ENCODE measurements around the gene ZNF625. TPM values are rescaled to one million over a fixed set of nuclear protein-coding genes. Genes with fewer than 3 reads are reported as not detected.

ZNF625 gene
- total RNA-seq, 6 experiments from 2014 or later, result 3.4 to 7.7 (median 4.6) TPM

DNA sequence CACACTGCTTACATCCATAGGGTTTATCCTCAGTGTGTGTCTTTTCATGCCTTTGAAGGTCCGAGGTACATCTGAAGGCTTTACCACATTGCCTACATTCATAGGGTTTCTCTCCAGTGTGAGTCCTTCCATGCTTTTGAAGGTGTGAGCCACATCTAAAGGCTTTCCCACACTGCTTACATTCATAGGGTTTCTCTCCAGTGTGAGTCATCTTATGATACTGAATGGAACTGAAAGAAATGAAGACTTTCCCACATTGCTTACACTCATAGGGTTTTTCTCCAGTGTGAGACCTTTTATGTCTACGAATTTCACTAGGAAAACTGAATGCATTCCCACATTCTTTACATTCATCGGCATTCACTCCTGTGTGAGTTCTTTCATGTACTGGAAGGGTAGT is 23.5 kb downstream of the ZNF625 start:
- Mint-ChIP-seq H3K9me3 (peaks cover 79% of the 10 kb centered on the region), H3K36me3 (ENCODE audit: low read depth) (peaks cover 79% of the 10 kb centered on the region), H3K27ac (no peak overlapping the region), H3K4me1 (ENCODE audit: low read depth) (peaks cover 9% of the 10 kb centered on the region), H3K4me3 (no peak overlapping the region), H3K27me3 (ENCODE audit: insufficient read depth) (no peaks in the 10 kb centered on the region; the same call in none of the 2 replicates)
- peak; percentile 26 for DNase-seq
- TF ChIP-seq, protein P1, sequence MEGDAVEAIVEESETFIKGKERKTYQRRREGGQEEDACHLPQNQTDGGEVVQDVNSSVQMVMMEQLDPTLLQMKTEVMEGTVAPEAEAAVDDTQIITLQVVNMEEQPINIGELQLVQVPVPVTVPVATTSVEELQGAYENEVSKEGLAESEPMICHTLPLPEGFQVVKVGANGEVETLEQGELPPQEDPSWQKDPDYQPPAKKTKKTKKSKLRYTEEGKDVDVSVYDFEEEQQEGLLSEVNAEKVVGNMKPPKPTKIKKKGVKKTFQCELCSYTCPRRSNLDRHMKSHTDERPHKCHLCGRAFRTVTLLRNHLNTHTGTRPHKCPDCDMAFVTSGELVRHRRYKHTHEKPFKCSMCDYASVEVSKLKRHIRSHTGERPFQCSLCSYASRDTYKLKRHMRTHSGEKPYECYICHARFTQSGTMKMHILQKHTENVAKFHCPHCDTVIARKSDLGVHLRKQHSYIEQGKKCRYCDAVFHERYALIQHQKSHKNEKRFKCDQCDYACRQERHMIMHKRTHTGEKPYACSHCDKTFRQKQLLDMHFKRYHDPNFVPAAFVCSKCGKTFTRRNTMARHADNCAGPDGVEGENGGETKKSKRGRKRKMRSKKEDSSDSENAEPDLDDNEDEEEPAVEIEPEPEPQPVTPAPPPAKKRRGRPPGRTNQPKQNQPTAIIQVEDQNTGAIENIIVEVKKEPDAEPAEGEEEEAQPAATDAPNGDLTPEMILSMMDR (IDR thresholded peaks at IDR 0.05), result no peak

DNA sequence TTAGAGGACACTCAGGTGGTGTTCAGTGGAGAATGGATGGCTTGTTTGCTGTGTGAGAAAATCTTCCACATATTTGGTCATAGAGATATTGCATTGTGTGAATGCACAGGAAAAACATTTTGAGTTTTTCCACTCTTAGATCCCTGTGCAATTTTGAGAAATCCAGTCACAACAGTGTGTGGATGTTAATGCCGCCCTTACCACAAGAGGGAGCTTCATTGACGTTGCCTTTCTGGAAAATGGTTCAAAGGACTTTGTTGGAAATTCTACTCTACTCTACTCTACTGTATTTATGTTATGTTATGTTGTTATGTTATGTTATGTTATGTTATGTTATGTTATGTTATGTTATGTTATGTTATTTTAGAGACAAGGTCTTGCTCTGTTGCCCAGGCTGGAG is 29.8 kb downstream of the ZNF625 start:
- TF ChIP-seq, protein P1 (IDR thresholded peaks at IDR 0.05), result peak; percentile 76
- Mint-ChIP-seq H3K4me3 (no peak overlapping the region), H3K4me1 (ENCODE audit: low read depth) (no peaks in the 10 kb centered on the region), H3K9me3 (peaks cover 38% of the 10 kb centered on the region), H3K27ac (no peak overlapping the region), H3K36me3 (ENCODE audit: low read depth) (peaks cover 27% of the 10 kb centered on the region), H3K27me3 (ENCODE audit: insufficient read depth) (no peaks in the 10 kb centered on the region; the same call in none of the 2 replicates)
- DNase-seq, result no peak

DNA sequence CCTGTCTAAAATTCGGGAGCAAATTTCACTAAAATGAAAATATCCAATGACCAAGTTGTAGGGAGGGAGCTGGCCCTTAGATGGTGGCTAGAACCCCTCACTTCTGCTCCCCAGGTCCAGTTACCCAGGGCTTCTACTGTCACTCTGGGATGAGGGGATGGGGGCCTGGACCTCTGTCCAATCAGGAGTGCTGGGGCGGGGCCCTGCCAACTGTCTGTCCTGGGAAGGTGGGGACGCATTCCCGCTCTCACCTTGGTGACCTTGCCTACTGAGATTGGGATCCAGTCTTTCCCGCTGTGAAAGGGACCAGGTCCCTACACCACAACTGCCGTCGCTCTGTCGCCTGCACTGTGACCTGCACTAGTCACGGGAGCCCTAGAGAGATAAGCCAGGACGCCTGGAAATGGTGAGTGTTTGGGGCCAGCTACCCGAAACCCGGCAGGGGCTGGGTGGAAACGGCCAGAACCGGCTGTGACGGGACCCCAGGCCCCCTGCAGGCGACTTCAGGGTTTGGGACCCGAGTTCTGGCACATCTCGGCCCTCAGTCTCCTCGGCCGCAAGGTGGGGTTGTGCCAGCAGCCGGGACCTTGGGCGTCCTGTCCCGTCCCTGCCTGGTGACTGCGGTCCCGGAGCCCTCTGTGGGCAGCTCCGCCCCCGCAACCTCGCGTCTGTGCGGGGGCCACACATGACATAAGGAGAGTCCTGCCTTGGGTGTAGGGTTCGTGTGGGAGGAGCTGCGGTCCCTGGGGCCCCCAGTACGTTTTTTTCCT is 39.1 kb downstream of the ZNF625 start:
- Mint-ChIP-seq H3K9me3 (peaks cover 23% of the 10 kb centered on the region), H3K4me3 (no peak overlapping the region), H3K4me1 (ENCODE audit: low read depth) (no peaks in the 10 kb centered on the region; the same call in 1 of the 2 replicates), H3K27ac (no peak overlapping the region), H3K36me3 (ENCODE audit: low read depth) (peaks cover 27% of the 10 kb centered on the region), H3K27me3 (ENCODE audit: insufficient read depth) (no peaks in the 10 kb centered on the region)
- no peak for DNase-seq
- TF ChIP-seq, protein P1 (IDR thresholded peaks at IDR 0.05), result no peak

DNA sequence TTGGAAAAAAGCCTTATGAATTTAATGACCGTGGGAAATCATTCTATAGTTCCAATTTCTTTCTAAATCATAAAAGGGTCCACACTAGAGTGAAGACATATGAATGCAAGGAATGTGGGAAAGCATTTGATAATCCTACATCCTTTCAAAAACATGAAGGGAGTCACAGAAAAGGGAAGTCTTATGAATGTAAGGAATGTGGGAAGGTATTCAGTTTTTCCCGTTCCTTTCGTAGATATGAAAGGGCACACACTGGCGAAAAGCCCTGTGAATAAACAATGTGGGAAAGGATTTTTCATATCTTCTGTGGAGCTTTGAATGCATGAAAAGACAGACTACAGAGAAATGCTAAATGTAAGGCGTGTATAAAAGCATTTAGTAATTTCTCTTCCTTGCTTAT is 43.4 kb downstream of the ZNF625 start:
- H3K4me3 Mint-ChIP-seq, result 0 out of 2 replicates have a peak overlapping the region, but pooled peaks have one; percentile 4
- H3K27me3 Mint-ChIP-seq (ENCODE audit: insufficient read depth), result no peaks in the 10 kb centered on the region

DNA sequence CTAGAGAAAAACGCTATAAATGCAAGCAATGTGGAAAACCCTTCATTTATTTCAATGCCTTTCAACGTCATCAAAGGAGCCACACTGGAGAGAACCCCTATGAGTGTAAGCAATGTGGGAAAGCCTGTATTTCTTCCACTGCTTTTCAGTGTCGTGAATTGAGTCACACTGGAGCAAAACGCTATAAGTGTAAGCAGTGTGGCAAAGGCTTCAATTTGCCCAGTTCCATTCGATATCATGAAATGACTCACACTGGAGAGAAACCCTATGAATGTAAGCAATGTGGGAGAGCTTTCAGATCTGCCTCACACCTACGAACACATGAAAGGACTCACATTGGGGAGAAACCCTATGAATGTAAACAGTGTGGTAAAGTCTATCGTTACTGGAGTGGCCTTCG is 43.8 kb downstream of the ZNF625 start:
- H3K27me3 Mint-ChIP-seq (ENCODE audit: insufficient read depth), result no peaks in the 10 kb centered on the region
- H3K4me3 Mint-ChIP-seq, result 0 out of 2 replicates have a peak overlapping the region, but pooled peaks have one; percentile 4
- no peak overlapping the region for H3K27ac Mint-ChIP-seq
- no peak for DNase-seq
- TF ChIP-seq, protein P1 (IDR thresholded peaks at IDR 0.05), result no peak
- peaks cover 6% of the 10 kb centered on the region; the same call in 1 of the 2 replicates for H3K4me1 Mint-ChIP-seq (ENCODE audit: low read depth)
- peaks cover 47% of the 10 kb centered on the region for H3K9me3 Mint-ChIP-seq
- H3K36me3 Mint-ChIP-seq (ENCODE audit: low read depth), result peaks cover 50% of the 10 kb centered on the region

More for the DNA sequence above, 43.4 kb downstream of the ZNF625 start:
- H3K9me3 Mint-ChIP-seq, result peaks cover 47% of the 10 kb centered on the region
- peaks cover 50% of the 10 kb centered on the region for H3K36me3 Mint-ChIP-seq (ENCODE audit: low read depth)
- TF ChIP-seq, protein P1 (IDR thresholded peaks at IDR 0.05), result no peak
- peaks cover 6% of the 10 kb centered on the region; the same call in 1 of the 2 replicates for H3K4me1 Mint-ChIP-seq (ENCODE audit: low read depth)
- H3K27ac Mint-ChIP-seq, result no peak overlapping the region
- no peak for DNase-seq

Data from HFFc6 (cell line).